ENCODE measurements around the gene RETREG3.
"Not testable (repeated sequence)": the region's sequence is repeated elsewhere in the genome, so short reads cannot be mapped to it uniquely, and the experiment has no call there.

The RETREG3 gene

GRCh38 chr17:42609182-42609813, at the start of gene RETREG3, which contains the start of gene TUBG1:
Gene RETREG3 (minus strand): TSS chr17:42609374. CDS start chr17:42609324, 50 bp downstream.
Gene TUBG1 (plus strand): TSS chr17:42609683. CDS start chr17:42609738, 55 bp downstream.
- DNase-seq: peak; percentile 100

- DNase-seq: no peak
Observed at GRCh38 chr17:42657824-42658588, 48.8 kb upstream of the RETREG3 start.

GRCh38 chr17:42655528-42655927, 46.4 kb upstream of the RETREG3 start:
- no peak for DNase-seq

GRCh38 chr17:42653179-42654124, 44.3 kb upstream of the RETREG3 start:
- no peak for DNase-seq

- DNase-seq: no peak
Observed at GRCh38 chr17:42651392-42651791, 42.2 kb upstream of the RETREG3 start.

GRCh38 chr17:42647778-42648177, 38.6 kb upstream of the RETREG3 start:
- DNase-seq: no peak

- DNase-seq: peak; percentile 13
Observed at GRCh38 chr17:42642336-42642735, 33.2 kb upstream of the RETREG3 start.

GRCh38 chr17:42640121-42640520, 30.9 kb upstream of the RETREG3 start:
- no peak for DNase-seq

GRCh38 chr17:42639525-42640113, 30.4 kb upstream of the RETREG3 start:
- no peak for DNase-seq

GRCh38 chr17:42632949-42633444, 23.8 kb upstream of the RETREG3 start:
- DNase-seq: no peak

GRCh38 chr17:42629411-42630009, 20.3 kb upstream of the RETREG3 start:
- no peak for DNase-seq

- not testable (repeated sequence) for DNase-seq
Observed at GRCh38 chr17:42627032-42627764, 18.0 kb upstream of the RETREG3 start.

GRCh38 chr17:42623732-42624596, 14.8 kb upstream of the RETREG3 start:
- DNase-seq: no peak

GRCh38 chr17:42623271-42623670, 14.1 kb upstream of the RETREG3 start:
- no peak for DNase-seq

- not testable (repeated sequence) for DNase-seq
Observed at GRCh38 chr17:42621987-42622386, 12.8 kb upstream of the RETREG3 start.

- peak; percentile 73 for DNase-seq
Observed at GRCh38 chr17:42618442-42619150, 9.4 kb upstream of the RETREG3 start.

GRCh38 chr17:42617956-42618431, 8.8 kb upstream of the RETREG3 start:
- peak; percentile 42 for DNase-seq

- no peak for DNase-seq
Observed at GRCh38 chr17:42613699-42614295, 4.6 kb upstream of the RETREG3 start.

GRCh38 chr17:42612013-42612412, 2.8 kb upstream of the RETREG3 start:
- no peak for DNase-seq
